Measurements from ENCODE around the gene YPEL2. TPM values are rescaled to one million over a fixed set of nuclear protein-coding genes. Genes with fewer than 3 reads are reported as not detected.
"Not testable (repeated sequence)": the region's sequence is repeated elsewhere in the genome, so short reads cannot be mapped to it uniquely, and the experiment has no call there.

Gene YPEL2
- total and polyA plus RNA-seq, 4 donors: 7.8 to 47.0 (median 11.4) TPM

GRCh38 chr17:59410049-59410437, 78.6 kb downstream of the YPEL2 start:
- ATAC-seq (ENCODE audit: insufficient read depth, low FRiP score): no peak
- WGBS, 2 donors: 98 to 99% methylated on average over 4 of the region's 4 CpGs
- Histone ChIP-seq H3K9ac (ENCODE audit: insufficient read depth in 1 of 2, low read length in 2 of 2) (no peak overlapping the region), H3K4me1 (ENCODE audit: control insufficient read depth in 5 of 5, insufficient read depth in 5 of 5, low read length in 5 of 5) (peaks cover 0 to 8% (median 2%) of the 10 kb centered on the region in 5 donors), H3K27ac (ENCODE audit: low read depth in 1 of 2, low read length in 1 of 2) (no peak overlapping the region), H3K36me3 (ENCODE audit: control insufficient read depth in 4 of 4, insufficient read depth in 4 of 4, low read length in 4 of 4) (peaks cover 0 to 3% (median 0%) of the 10 kb centered on the region in 4 donors), H3K4me3 (no peak overlapping the region), H3K27me3 (ENCODE audit: control insufficient read depth in 3 of 3, insufficient read depth in 3 of 3, low read length in 2 of 3) (no peaks in the 10 kb centered on the region), H3K9me3 (ENCODE audit: control insufficient read depth in 4 of 4, insufficient read depth in 3 of 4, low read length in 3 of 4) (peaks cover 0 to 5% (median 0%) of the 10 kb centered on the region in 4 donors)
- TF ChIP-seq CTCF (IDR thresholded peaks at IDR 0.05; ENCODE audit: control extremely low read depth, extremely low read depth): no peak
- DNase-seq: no peak

- H3K9ac ChIP-seq (ENCODE audit: insufficient read depth in 1 of 2, low read length in 2 of 2); H3K4me3 ChIP-seq; H3K36me3 ChIP-seq (ENCODE audit: control insufficient read depth in 4 of 4, insufficient read depth in 4 of 4, low read length in 4 of 4); DNase-seq; H3K27me3 ChIP-seq (ENCODE audit: control insufficient read depth in 3 of 3, insufficient read depth in 3 of 3, low read length in 2 of 3); ATAC-seq (ENCODE audit: insufficient read depth, low FRiP score); H3K9me3 ChIP-seq (ENCODE audit: control insufficient read depth in 4 of 4, insufficient read depth in 3 of 4, low read length in 3 of 4); H3K4me1 ChIP-seq (ENCODE audit: control insufficient read depth in 5 of 5, insufficient read depth in 5 of 5, low read length in 5 of 5); H3K27ac ChIP-seq (ENCODE audit: low read depth in 1 of 2, low read length in 1 of 2): not testable (repeated sequence)
- 69 to 78% methylated on average over 5 of the region's 5 CpGs for WGBS, 2 donors
These were observed 81.0 kb downstream of the YPEL2 start for GRCh38 chr17:59412431-59412830.

- H3K4me1 ChIP-seq (ENCODE audit: control insufficient read depth in 5 of 5, insufficient read depth in 5 of 5, low read length in 5 of 5): peaks cover 0 to 2% (median 0%) of the 10 kb centered on the region in 5 donors
- H3K27me3 ChIP-seq (ENCODE audit: control insufficient read depth in 3 of 3, insufficient read depth in 3 of 3, low read length in 2 of 3): no peaks in the 10 kb centered on the region
- 33 to 50% methylated on average over 8 of the region's 8 CpGs for WGBS, 2 donors
- H3K27ac ChIP-seq (ENCODE audit: low read depth in 1 of 2, low read length in 1 of 2): no peak overlapping the region
- H3K36me3 ChIP-seq (ENCODE audit: control insufficient read depth in 4 of 4, insufficient read depth in 4 of 4, low read length in 4 of 4): no peaks in the 10 kb centered on the region
- H3K9ac ChIP-seq (ENCODE audit: insufficient read depth in 1 of 2, low read length in 2 of 2): no peak overlapping the region
- peaks cover 0 to 5% (median 0%) of the 10 kb centered on the region in 4 donors for H3K9me3 ChIP-seq (ENCODE audit: control insufficient read depth in 4 of 4, insufficient read depth in 3 of 4, low read length in 3 of 4)
- no peak for ATAC-seq (ENCODE audit: insufficient read depth, low FRiP score)
- no peak for TF ChIP-seq CTCF (IDR thresholded peaks at IDR 0.05; ENCODE audit: control extremely low read depth, extremely low read depth)
- no peak for DNase-seq
- H3K4me3 ChIP-seq: no peak overlapping the region
These were observed 81.7 kb downstream of the YPEL2 start for GRCh38 chr17:59413014-59413766.

GRCh38 chr17:59415397-59415796, 83.9 kb downstream of the YPEL2 start:
- 39 to 61% methylated on average over 5 of the region's 5 CpGs for WGBS, 2 donors
- Histone ChIP-seq H3K27ac (ENCODE audit: low read depth in 1 of 2, low read length in 1 of 2) (no peak overlapping the region), H3K9me3 (ENCODE audit: control insufficient read depth in 4 of 4, insufficient read depth in 3 of 4, low read length in 3 of 4) (no peaks in the 10 kb centered on the region), H3K4me3 (no peak overlapping the region), H3K9ac (ENCODE audit: insufficient read depth in 1 of 2, low read length in 2 of 2) (no peak overlapping the region), H3K36me3 (ENCODE audit: control insufficient read depth in 4 of 4, insufficient read depth in 4 of 4, low read length in 4 of 4) (no peaks in the 10 kb centered on the region), H3K4me1 (ENCODE audit: control insufficient read depth in 5 of 5, insufficient read depth in 5 of 5, low read length in 5 of 5) (peaks cover 0 to 2% (median 0%) of the 10 kb centered on the region in 5 donors), H3K27me3 (ENCODE audit: control insufficient read depth in 3 of 3, insufficient read depth in 3 of 3, low read length in 2 of 3) (no peaks in the 10 kb centered on the region)
- ATAC-seq (ENCODE audit: insufficient read depth, low FRiP score) (no peak), DNase-seq (no peak)
- TF ChIP-seq CTCF (IDR thresholded peaks at IDR 0.05; ENCODE audit: control extremely low read depth, extremely low read depth): no peak

All from lung (tissue), 12 donors.